ENCODE results near the gene CCDC78.

DNA sequence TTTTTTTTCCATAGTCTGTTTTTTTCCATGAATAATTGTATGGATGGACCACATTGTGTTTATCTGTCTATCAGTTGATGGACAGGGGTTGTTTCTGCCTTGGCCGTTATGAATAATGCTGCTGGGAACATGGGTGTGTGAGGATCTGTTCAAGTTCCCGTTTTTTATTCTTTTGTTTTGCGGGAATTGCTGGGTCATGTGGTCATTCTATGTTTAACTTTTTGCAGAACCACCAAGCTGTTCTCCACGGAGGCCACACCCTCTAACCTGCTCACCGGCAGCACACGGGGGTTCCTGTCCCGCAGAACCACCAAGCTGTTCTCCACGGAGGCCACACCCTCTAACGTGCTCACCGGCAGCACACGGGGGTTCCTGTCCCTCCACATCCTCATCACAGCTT, 28.4 kb upstream of the CCDC78 start:
- TF ChIP-seq CTCF (IDR thresholded peaks at IDR 0.05; ENCODE audit: insufficient read depth, low read length), result no peak
- no peak for TF ChIP-seq POLR2AphosphoS5 (IDR thresholded peaks at IDR 0.05; ENCODE audit: low read depth)

Data from HL-60 (cell line).